GM23248 (cell line): Measurements from ENCODE around the gene ADAM10.

Experiments
- EZH2 ChIP-seq: fragments of 200-600 bp; sonication (generic); IDR thresholded peaks from 2 replicates; pipeline ENCODE4 v1.6.1; 2018; ENCODE audit warnings: antibody characterized with exemption, mild to moderate bottlenecking; ENCODE audit not compliant: insufficient read depth, poor library complexity, severe bottlenecking
- EZH2phosphoT487 ChIP-seq: fragments of 200-600 bp; sonication (generic); IDR thresholded peaks from 2 replicates; pipeline ENCODE4 v1.6.1; 2018; ENCODE audit warnings: antibody characterized with exemption, moderate library complexity, mild to moderate bottlenecking, low read depth; ENCODE audit not compliant: insufficient read depth

GRCh38 chr15:58698887-58699641 lies 50.4 kb downstream of the ADAM10 start:
- TF ChIP-seq EZH2phosphoT487, result no peak
- no peak for TF ChIP-seq EZH2
